K562 (cell line): ENCODE results near the gene LTBP4.

Source experiments
- BRCA1 ChIP-seq, 2 experiments: fragments of 450-650 bp in 1 of 2; sonication (generic) in 1 of 2; formaldehyde crosslinking in 1 of 2; IDR thresholded peaks; 2 replicates each; pipeline versions ENCODE4 v1.5.0 to v1.6.1; 2017 to 2020; ENCODE audit warnings: mild to moderate bottlenecking in 1 of 2, missing genetic modification reagents in 1 of 2
- CHD7 ChIP-seq: fragments of 200-600 bp; sonication (generic); IDR thresholded peaks from one replicate; pipeline ENCODE4 v1.6.1; 2012; ENCODE audit warnings: mild to moderate bottlenecking, low read depth, low read length, inconsistent platforms
- CREB1 ChIP-seq, 2 experiments: sonication (generic) in 1 of 2; formaldehyde crosslinking in 1 of 2; IDR thresholded peaks; 2 replicates each; pipeline versions ENCODE4 v1.6.1 to v1.8.0; 2012 to 2022; ENCODE audit warnings: inconsistent platforms in 1 of 2, mild to moderate bottlenecking in 1 of 2, missing genetic modification reagents in 1 of 2, moderate library complexity in 1 of 2
- MXI1 ChIP-seq: IDR thresholded peaks from 2 replicates; pipeline ENCODE4 v1.6.1; 2011; ENCODE audit warnings: low read depth, mild to moderate bottlenecking, improper control_type of control experiment, low read length
- PHF20 ChIP-seq: fragments of 450-650 bp; IDR thresholded peaks from 2 replicates; pipeline ENCODE4 v1.6.1; 2018; ENCODE audit not compliant: partially characterized antibody
- POLR2AphosphoS5 ChIP-seq: IDR thresholded peaks from 2 replicates; pipeline ENCODE4 v1.6.1; 2011; ENCODE audit warnings: mild to moderate bottlenecking, low read depth, low read length, moderate library complexity; ENCODE audit not compliant: control insufficient read depth, insufficient read depth
- POLR3G ChIP-seq: IDR thresholded peaks from 2 replicates; pipeline ENCODE4 v1.6.1; 2011; ENCODE audit not compliant: insufficient read length, insufficient replicate concordance; ENCODE audit errors: extremely low read depth
- SMARCB1 ChIP-seq: IDR thresholded peaks from 2 replicates; pipeline ENCODE4 v1.6.1; 2011; ENCODE audit warnings: improper control_type of control experiment, low read depth; ENCODE audit not compliant: insufficient read length
- TF ChIP-seq, protein P1 (sequence below): IDR thresholded peaks from 2 replicates; pipeline ENCODE4 v1.6.1; 2016; ENCODE audit warnings: missing genetic modification characterization, missing compliant biosample characterization

DNA sequence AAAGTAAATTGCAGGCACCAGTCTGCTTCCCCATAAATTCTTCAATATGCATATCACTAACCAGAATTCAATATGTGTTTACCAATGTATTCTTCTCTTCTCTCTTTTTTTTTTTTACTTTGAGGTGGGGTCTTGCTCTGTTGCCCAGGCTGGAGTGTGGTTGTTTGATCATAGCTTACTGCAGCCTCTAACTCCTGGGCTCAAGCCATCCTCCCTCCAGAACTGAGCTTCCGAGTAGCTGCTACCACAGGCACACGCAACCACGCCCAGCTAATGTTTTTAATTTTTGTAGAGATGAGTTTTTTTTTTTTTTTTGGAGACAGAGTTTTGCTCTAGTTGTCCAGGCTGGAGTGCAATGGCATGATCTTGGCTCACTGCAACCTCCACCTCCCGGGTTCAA is 16.8 kb downstream of the LTBP4 start:
- no peak for TF ChIP-seq CHD7
- TF ChIP-seq PHF20: no peak
- TF ChIP-seq SMARCB1: no peak
- TF ChIP-seq POLR2AphosphoS5: no peak
- TF ChIP-seq BRCA1 (IDR thresholded peaks at IDR 0.05): no peak
- TF ChIP-seq BRCA1 (CRISPR knock-in tag; IDR thresholded peaks at IDR 0.05): no peak
- TF ChIP-seq, protein P1, sequence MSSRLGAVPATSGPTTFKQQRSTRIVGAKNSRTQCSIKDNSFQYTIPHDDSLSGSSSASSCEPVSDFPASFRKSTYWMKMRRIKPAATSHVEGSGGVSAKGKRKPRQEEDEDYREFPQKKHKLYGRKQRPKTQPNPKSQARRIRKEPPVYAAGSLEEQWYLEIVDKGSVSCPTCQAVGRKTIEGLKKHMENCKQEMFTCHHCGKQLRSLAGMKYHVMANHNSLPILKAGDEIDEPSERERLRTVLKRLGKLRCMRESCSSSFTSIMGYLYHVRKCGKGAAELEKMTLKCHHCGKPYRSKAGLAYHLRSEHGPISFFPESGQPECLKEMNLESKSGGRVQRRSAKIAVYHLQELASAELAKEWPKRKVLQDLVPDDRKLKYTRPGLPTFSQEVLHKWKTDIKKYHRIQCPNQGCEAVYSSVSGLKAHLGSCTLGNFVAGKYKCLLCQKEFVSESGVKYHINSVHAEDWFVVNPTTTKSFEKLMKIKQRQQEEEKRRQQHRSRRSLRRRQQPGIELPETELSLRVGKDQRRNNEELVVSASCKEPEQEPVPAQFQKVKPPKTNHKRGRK (tag): no peak
- no peak for TF ChIP-seq POLR3G
- no peak for TF ChIP-seq MXI1
- TF ChIP-seq CREB1 (IDR thresholded peaks at IDR 0.05): no peak
- no peak for TF ChIP-seq CREB1 (CRISPR knock-in tag; IDR thresholded peaks at IDR 0.05)
